OCI-LY7 (cell line): ENCODE results near the gene BTG2. TPM values are rescaled to one million over a fixed set of nuclear protein-coding genes. Genes with fewer than 3 reads are reported as not detected.

Experiments
- BruUV-seq: library from RNA; stranded (reverse); fragments of 400-500 nt; replicated peaks from 2 replicates; lab custom pipeline; 2021; lab: Mats Ljungman, UMichigan
- CTCF ChIA-PET: fragments of 300-600 bp; sonication (Branson Sonifier 250); formaldehyde crosslinking; loops from one replicate; lab custom pipeline; 2022; ENCODE audit warnings: antibody characterized with exemption; ENCODE audit not compliant: unreplicated experiment; lab: Charles Lee
- POLR2A ChIA-PET: fragments of 300-600 bp; sonication (Branson Sonifier 250); formaldehyde crosslinking; loops from one replicate; lab custom pipeline; 2022; ENCODE audit warnings: antibody characterized with exemption; lab: Charles Lee
- DNase-seq: peaks from one replicate; pipeline ENCODE4 v3.0.0-alpha.2; 2015; ENCODE audit warnings: low spot score
- H2AFZ ChIP-seq: fragments of 200-600 bp; sonication (generic), shearing (Covaris generic); 2 replicates; pipeline ENCODE4 v1.6.1; 2014; ENCODE audit warnings: mild to moderate bottlenecking, antibody characterized with exemption, low read length, moderate library complexity
- H3K27ac ChIP-seq: fragments of 200-600 bp; sonication (generic); 2 replicates; pipeline ENCODE4 v1.5.1; 2014; ENCODE audit warnings: mixed run types, low read depth, mild to moderate bottlenecking, moderate library complexity, low read length, inconsistent platforms; ENCODE audit not compliant: poor library complexity, severe bottlenecking
- H3K36me3 ChIP-seq: fragments of 200-600 bp; sonication (generic); 2 replicates; pipeline ENCODE4 v1.6.1; 2014; ENCODE audit warnings: mild to moderate bottlenecking, antibody characterized with exemption, low read length, moderate library complexity, mixed read lengths; ENCODE audit not compliant: insufficient read depth
- H3K4me1 ChIP-seq: fragments of 200-600 bp; sonication (generic); 2 replicates; pipeline ENCODE4 v1.5.1; 2014; ENCODE audit warnings: mild to moderate bottlenecking, low read length; ENCODE audit not compliant: insufficient read depth, poor library complexity, severe bottlenecking
- H3K4me2 ChIP-seq: fragments of 200-600 bp; sonication (generic); 2 replicates; pipeline ENCODE4 v1.6.1; 2014; ENCODE audit warnings: mild to moderate bottlenecking, low read length
- H3K4me3 ChIP-seq: fragments of 200-600 bp; sonication (generic); 2 replicates; pipeline ENCODE4 v1.5.1; 2014; ENCODE audit warnings: mild to moderate bottlenecking, low read depth, low read length; ENCODE audit not compliant: poor library complexity, severe bottlenecking
- H3K79me2 ChIP-seq: fragments of 200-600 bp; sonication (generic); 2 replicates; pipeline ENCODE4 v1.6.1; 2016; ENCODE audit warnings: low read depth, mild to moderate bottlenecking, low read length, moderate library complexity, mixed read lengths; ENCODE audit not compliant: insufficient read depth
- H3K9me2 ChIP-seq: fragments of 200-600 bp; sonication (generic); 2 replicates; pipeline ENCODE4 v1.6.1; 2016; ENCODE audit warnings: mild to moderate bottlenecking, low read length, mixed read lengths; ENCODE audit not compliant: insufficient read depth
- H3K9me3 ChIP-seq: fragments of 200-600 bp; sonication (generic); 2 replicates; pipeline ENCODE4 v1.6.1; 2014; ENCODE audit warnings: mild to moderate bottlenecking, mixed run types, low read length, mixed read lengths
- H4K20me1 ChIP-seq: fragments of 200-600 bp; sonication (generic); 2 replicates; pipeline ENCODE4 v1.6.1; 2014; ENCODE audit warnings: mild to moderate bottlenecking, antibody characterized with exemption, low read length, moderate library complexity, mixed read lengths; ENCODE audit not compliant: insufficient read depth
- EZH2phosphoT487 ChIP-seq: fragments of 200-600 bp; sonication (generic); IDR thresholded peaks from 2 replicates; pipeline ENCODE4 v1.6.1; 2018; ENCODE audit warnings: low read depth, borderline replicate concordance, mild to moderate bottlenecking, mixed run types, antibody characterized with exemption, low read length, moderate library complexity, mixed read lengths
- intact Hi-C: fragments of 100-400 bp; cut with micrococcal nuclease; formaldehyde crosslinking; loops from one replicate; pipeline ENCODE4 v1.10.0; 2022; ENCODE audit not compliant: unreplicated experiment
- total RNA-seq, 2 experiments: library from RNA; depleted of rRNA in 1 of 2; stranded (reverse); fragments of >200 nt in 1 of 2; shearing (Covaris generic) in 1 of 2; gene quantifications; 2 replicates each; pipeline ENCODE4 v1.2.3, GENCODE V29; 2014 to 2022
- TF ChIP-seq, protein P1 (sequence below): fragments of 200-600 bp; sonication (generic); conservative IDR thresholded peaks from 2 replicates; pipeline ENCODE4 v1.5.1; 2014; ENCODE audit warnings: mild to moderate bottlenecking, antibody characterized with exemption, low read length, moderate library complexity, mixed read lengths

The BTG2 gene
- total RNA-seq, 2 experiments from 2014 or later, result 99.5 to 156 TPM

- H3K4me1 ChIP-seq, result peaks cover 63% of the 10 kb centered on the region
- peak overlapping the region; percentile 98 for H3K27ac ChIP-seq
- peaks cover 67% of the 10 kb centered on the region for H3K36me3 ChIP-seq
- no peaks in the 10 kb centered on the region for H3K9me3 ChIP-seq
- peak overlapping the region; percentile 98 for H3K4me2 ChIP-seq
- H3K9me2 ChIP-seq, result no peaks in the 10 kb centered on the region
- peaks cover 95% of the 10 kb centered on the region for H3K79me2 ChIP-seq
- intact Hi-C loops, result loop anchor here (2.0 kb wide), 2 partner anchors 14 to 32 kb away; no protein-coding TSS in a partner anchor
- TF ChIP-seq, protein P1, sequence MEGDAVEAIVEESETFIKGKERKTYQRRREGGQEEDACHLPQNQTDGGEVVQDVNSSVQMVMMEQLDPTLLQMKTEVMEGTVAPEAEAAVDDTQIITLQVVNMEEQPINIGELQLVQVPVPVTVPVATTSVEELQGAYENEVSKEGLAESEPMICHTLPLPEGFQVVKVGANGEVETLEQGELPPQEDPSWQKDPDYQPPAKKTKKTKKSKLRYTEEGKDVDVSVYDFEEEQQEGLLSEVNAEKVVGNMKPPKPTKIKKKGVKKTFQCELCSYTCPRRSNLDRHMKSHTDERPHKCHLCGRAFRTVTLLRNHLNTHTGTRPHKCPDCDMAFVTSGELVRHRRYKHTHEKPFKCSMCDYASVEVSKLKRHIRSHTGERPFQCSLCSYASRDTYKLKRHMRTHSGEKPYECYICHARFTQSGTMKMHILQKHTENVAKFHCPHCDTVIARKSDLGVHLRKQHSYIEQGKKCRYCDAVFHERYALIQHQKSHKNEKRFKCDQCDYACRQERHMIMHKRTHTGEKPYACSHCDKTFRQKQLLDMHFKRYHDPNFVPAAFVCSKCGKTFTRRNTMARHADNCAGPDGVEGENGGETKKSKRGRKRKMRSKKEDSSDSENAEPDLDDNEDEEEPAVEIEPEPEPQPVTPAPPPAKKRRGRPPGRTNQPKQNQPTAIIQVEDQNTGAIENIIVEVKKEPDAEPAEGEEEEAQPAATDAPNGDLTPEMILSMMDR, result peak; percentile 49; the same call in 1 of the 2 replicates
- no peak for TF ChIP-seq EZH2phosphoT487
- H3K4me3 ChIP-seq, result peak overlapping the region; percentile 96
- no peak overlapping the region for H2AFZ ChIP-seq
- POLR2A ChIA-PET, result interaction anchor here (1.0 to 9.7 kb wide), 8 partner anchors 8 to 35 kb away, joined by 3 to 309 read pairs (median 10); no protein-coding TSS in a partner anchor
- peaks cover 33% of the 10 kb centered on the region for H4K20me1 ChIP-seq
- peak; percentile 58 for DNase-seq
- CTCF ChIA-PET, result interaction anchor here (1.0 to 4.3 kb wide), 8 partner anchors 8 to 33 kb away, joined by 3 to 23 read pairs (median 5); no protein-coding TSS in a partner anchor
- BruUV-seq, result no TSS peak
These were observed 1.7 kb downstream of the BTG2 start for GRCh38 chr1:203306965-203307541.

DNA sequence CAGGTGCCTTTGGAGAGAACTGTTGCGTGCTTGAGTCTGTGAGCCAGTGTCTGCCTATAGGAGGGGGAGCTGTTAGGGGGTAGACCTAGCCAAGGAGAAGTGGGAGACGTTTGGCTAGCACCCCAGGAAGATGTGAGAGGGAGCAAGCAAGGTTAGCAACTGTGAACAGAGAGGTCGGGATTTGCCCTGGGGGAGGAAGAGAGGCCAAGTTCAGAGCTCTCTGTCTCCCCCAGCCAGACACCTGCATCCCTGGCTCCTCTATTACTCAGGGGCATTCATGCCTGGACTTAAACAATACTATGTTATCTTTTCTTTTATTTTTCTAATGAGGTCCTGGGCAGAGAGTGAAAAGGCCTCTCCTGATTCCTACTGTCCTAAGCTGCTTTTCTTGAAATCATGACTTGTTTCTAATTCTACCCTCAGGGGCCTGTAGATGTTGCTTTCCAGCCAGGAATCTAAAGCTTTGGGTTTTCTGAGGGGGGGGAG is 2.4 kb downstream of the BTG2 start:
- DNase-seq, result no peak
- Histone ChIP-seq H2AFZ (no peak overlapping the region), H3K79me2 (peaks cover 93% of the 10 kb centered on the region), H3K4me2 (peak overlapping the region; percentile 98), H4K20me1 (peaks cover 33% of the 10 kb centered on the region), H3K36me3 (peaks cover 68% of the 10 kb centered on the region), H3K4me1 (peaks cover 63% of the 10 kb centered on the region), H3K27ac (peak overlapping the region; percentile 98), H3K9me3 (no peaks in the 10 kb centered on the region), H3K9me2 (no peaks in the 10 kb centered on the region), H3K4me3 (peak overlapping the region; percentile 96)
- POLR2A ChIA-PET, result interaction anchor here (1.0 to 9.7 kb wide), 8 partner anchors 9 to 36 kb away, joined by 3 to 309 read pairs (median 10); no protein-coding TSS in a partner anchor
- TSS peak; percentile 50 for BruUV-seq
- CTCF ChIA-PET, result interaction anchor here (1.0 to 4.3 kb wide), 6 partner anchors 9 to 33 kb away, joined by 4 to 23 read pairs (median 6); no protein-coding TSS in a partner anchor
- intact Hi-C loops, result loop anchor here (2.0 kb wide), 2 partner anchors 13 to 31 kb away; no protein-coding TSS in a partner anchor
- TF ChIP-seq, protein P1, result 0 out of 2 replicates have a peak, but pooled peaks have one; percentile 7
- TF ChIP-seq EZH2phosphoT487, result no peak
